Fibroblast of skin of back (primary cell): ENCODE measurements around the gene LRRC28.
"Not testable (repeated sequence)": the region's sequence is repeated elsewhere in the genome, so short reads cannot be mapped to it uniquely, and the experiment has no call there.

Experiments
- DNase-seq: peaks from one replicate; pipeline ENCODE4 v3.0.0-alpha.2; 2013

LRRC28 gene

DNA sequence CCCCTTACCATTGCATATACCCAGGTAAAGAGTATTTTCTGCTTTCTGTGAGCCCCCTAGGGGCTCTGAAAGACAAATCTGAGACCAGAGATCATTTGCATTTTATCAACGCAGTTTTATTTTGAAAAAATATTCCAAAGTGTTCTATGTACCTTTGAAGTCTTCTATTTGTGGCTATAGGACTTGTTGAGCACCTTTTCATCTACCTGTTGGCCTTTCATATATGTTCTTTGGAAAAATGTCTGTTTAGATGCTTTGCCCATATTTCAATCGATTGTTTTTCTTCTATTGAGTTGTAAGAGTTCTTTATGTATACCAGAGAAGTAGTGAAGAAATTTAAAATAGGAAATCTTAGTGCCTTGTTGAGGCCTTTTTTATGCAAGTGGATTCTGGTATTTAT lies 94.0 kb downstream of the LRRC28 start:
- no peak for DNase-seq

DNA sequence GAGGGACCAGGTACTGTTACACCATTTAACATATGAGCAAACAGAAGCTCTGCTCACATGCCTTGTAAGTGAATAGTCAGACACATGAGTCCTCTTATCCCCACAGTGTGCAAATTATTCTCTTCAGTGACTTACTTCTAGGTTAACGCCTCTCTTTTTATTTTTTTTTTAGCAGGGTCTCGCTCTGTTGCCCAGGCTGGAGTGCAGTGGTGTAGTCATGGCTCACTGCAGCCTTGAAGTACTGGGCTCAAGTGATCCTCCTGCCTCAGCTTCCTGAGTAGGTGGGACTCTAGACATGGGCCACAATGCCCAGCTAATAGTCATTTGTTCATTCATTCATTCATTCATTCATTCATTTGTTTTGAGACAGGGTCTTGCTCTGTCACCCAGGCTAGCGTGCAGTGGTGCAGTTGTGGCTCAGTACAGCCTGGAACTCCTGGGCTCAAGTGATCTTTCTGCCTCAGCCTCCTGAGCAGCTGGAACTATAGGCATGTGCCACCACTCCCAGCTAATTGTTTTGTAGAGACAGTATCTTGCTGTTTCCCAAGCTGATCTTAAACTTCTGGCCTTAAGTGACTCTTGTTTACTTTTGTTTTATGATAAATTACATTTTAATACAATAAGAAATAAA lies 94.7 kb downstream of the LRRC28 start:
- DNase-seq: no peak

DNA sequence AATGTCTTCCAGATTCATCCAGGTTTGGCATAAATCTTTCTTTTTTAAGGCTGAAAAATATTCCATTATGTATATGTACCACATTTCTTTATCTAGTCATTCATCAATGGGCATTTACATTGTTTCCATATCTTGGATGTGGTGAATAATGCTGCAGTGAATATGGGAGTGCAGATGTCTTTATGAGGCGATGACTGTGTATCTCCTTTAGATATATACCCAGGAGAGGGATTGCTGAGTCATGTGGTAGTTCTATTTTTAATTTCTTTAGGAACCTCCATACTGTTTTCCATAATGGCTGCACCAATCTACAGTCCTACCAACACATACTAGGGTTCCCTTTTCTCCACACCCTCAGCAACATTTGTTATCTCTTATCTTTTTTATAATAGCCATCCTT lies 96.3 kb downstream of the LRRC28 start:
- peak; percentile 67 for DNase-seq

DNA sequence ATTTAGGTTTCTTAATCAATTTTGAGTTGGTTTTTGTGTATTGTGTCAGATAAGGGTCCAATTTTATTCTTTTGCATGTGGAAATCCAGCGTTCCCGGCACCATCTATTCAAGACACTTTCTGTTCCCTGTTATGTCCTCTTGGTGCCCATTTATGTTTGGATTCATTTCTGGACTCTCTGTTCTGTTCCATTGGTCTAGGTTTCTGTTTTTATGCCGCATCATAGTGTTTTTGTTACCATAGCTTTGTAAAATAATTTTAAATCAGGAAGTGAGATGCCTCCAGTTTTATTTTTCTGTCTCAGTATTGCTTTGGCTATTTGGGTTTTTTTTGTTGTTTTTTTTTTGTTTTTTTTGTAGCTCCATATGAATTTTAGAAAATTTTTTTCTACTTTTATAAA lies 97.1 kb downstream of the LRRC28 start:
- DNase-seq: no peak

DNA sequence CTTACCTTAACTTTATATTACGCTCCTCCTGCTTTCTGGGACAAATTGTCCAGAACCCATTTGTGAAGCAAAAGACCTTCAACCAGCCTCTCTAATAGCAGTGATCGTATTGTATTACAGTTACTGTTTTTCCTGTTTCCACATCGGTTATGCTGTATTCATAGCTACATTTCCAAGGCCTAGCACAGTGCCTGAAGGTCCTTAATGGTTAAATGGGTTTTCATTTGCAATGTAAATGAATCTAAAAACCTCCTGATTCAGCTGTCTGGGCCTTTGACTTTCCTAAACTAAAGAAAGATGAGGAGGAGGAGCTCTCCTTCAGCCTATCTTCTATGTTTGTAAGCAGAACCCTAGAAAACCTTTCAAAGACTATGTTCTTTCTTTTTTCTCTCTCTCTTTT lies 99.1 kb downstream of the LRRC28 start:
- DNase-seq: no peak

DNA sequence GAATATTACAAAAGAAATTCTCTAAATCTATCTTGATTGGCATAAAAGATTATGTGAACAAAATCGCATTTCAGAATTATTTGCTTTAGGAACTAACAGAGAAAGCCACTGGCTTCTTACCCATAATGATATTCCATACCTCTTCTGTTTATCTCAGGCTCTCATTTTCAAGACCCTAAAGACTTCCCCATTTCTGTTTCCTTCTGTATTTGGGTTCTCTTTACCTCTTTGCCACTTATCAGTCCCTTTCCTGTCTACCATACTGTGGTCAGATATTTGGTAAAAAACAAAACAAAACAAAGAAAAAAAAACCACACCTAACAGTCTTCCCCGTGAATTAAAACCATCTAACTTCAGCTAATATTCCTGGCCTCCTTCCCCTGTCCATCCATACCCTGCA lies 108.5 kb downstream of the LRRC28 start:
- DNase-seq: no peak

DNA sequence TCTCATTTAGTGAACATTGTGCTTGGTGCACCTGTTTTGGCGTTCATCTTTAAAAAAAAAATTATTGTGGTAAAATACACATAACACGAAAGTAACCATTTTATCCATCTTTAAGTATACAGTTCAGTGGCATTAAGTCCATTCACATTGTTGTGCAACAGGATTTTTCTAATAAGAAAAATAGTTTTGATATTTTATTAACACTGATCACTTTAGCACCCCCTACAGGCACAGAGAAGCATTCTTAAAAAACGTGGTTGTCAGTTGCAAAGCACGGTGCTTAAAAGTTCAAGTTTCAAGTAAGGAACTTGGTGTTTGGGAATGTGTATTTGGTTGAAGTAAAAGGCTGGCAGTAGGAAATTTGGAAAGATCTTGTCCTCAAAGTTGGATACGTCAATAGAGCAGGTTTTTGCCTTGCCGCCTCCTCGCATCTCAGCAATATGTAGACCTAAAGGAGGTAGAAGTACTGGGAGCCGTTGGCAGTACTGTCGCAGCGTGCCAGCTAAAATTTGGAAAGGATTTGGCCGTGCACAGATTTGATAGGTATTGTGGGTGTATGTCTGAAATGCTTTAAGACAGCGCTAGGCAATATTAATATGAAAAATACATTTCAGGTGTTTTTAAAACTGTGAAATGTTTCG lies 110.4 kb downstream of the LRRC28 start:
- DNase-seq: peak; percentile 23

DNA sequence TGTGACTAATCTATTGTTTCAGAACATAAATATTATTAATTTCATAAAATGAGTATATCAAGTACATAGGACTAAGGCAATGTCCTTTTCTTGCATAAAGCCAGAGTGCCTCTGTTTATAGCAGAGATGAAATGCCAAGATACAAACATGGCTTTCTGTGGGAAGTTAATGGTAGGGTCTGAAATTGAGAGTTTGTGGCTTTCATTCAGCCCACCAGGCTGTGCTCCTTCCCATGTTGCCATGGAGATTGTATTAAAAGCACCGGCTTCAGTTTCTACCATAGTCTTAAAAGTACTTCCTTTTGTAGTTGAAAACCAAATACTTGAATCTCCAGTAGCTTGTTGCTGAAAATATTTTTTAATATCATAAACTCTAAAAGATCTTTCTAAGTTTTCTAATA lies 114.0 kb downstream of the LRRC28 start:
- no peak for DNase-seq

DNA sequence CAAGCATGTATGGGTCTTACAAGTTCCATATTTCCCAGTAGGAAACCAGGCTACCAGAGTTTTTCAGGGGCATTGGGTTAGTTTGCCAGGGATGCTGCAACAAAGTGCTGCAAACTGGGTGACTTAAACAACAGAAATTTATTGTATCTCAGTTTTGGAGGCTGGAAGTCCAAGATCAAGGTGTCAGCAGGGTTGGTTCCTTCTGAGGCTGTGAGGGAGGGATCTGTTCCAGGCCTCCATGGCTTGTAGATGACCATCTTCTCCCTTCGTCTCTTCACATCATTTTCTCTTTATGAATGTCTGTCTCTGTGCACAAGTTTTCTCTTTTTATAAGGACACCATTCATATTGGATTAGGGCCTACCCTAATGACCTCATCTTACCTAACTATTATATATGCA lies 114.7 kb downstream of the LRRC28 start:
- no peak for DNase-seq

DNA sequence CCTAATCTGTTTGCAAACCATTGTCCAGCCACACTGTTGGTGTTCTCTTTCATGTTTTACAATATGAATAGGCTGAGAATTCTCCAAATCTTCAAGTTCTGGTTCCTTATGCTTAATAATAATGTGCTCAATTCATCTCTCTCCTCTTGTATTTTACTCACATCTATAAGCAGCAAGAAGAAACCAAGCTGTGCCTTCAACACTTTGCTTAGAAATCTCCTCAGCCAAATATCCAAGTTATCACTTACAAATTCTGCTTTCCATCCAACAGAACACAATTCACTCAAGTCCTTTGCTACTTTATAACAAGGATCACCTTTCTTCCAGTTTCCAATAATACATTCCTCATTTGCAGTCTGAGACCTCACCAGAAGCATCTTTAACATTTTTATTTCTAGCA lies 117.5 kb downstream of the LRRC28 start:
- DNase-seq: no peak

DNA sequence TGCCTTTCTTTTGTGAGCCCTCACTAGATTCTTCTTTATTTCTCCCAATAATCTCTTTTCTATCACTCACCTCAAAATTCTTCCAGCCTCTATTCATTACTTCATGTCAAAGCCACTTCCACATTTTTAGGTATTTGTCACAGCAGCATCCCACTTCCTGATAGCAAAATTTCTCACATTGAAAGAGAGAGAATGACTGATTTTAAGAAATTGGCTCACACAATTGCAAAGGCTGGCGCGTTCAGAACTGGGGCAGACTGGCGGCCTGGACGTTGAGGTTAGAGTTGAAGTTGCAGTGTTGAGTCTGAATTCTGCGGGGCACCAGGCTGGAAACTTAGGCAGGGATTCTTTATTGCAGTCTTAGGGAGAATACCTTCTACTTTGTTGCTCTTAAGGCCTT lies 117.9 kb downstream of the LRRC28 start:
- no peak for DNase-seq

DNA sequence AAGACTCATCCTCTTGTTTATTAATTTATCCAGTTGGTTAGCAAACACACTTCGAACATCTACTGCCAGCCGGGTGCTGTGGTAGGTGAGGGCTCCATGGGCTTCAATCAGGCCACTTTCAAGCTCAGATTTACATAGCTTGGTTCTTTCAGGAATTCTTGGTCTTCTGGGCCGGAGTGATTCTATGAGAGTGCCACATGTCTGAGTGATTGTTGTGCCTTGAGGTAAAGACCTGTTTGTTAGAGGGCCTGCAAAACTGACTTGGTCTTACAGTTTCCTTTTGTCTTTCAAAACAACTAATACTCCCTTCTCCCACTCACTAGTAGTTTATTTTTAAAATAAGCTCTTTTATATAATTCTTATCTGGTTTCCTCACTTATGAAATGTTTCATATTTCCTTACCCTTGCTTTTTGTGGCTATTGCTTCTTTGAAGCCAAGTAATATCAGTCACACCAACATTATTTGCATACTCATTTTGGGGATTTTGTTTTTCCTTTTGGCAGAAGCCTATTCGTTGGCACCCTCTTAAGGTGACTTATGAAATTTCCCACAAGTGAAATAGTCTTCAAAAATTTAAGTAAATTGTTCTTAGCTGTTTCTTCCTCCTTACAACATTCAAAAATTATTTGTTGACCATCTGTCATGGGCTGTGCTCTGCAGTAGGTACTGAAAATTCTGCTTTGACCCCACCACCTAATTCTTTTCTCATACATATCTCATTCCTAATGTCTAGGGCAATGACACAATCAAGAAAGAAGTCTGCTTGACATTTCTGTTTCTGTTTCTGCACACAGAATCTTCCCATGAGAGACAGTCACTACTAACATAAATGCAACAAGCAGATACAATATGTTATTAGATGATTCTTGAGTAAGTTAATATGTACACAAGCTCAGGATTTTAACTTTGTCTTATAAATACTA lies 120.2 kb downstream of the LRRC28 start:
- peak; percentile 36 for DNase-seq

DNA sequence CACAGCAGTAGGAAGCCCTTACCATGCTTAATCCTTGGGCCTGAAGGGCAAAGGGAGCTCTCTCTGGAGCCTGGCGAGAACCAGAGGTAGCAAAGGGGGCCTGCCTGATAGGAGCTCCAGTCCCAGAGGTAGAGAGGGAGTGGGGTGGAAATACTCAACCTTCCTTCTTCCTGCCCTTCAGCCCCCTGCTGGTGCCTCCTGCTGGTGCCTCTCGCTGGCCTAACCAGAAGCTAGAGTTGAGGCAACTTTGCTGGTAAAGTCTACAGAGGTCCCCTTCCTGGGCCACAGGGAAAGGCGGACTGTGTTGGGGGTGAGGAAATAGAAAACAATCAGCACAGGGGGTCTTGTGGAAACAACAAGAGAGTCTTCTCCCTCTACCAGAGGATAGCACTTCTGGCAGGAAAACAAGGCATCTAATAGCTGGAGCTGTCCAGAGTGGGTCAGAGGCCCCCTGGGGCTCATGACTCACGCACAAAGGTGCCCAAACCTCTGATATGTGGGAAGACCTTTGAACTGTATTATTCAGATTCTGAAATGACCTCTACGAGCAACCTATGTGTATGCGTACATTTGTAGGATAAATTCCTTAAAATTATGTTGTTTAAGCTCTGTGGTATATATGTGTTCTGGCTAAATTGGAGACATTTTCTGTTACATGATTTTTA lies 133.9 kb downstream of the LRRC28 start:
- no peak for DNase-seq

DNA sequence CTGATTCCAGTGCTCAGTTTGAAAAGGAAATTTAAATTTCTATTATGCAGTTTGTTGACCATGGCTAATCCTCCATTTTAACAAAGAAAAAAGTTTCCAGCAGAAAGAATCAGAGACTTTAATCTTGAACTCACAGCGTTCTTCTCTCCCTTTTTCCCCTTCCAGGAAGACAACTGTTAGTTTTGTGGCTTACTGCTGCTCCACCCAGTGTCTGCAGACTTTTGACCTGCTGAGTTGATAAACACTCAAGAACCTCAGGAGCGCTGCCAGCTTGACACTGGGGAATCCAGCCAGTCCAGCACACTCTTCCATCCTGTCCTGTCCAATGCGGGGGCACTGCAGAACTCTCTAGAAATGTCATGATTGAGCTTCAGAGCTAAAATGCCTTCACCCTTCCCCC lies 134.6 kb downstream of the LRRC28 start:
- DNase-seq: no peak

DNA sequence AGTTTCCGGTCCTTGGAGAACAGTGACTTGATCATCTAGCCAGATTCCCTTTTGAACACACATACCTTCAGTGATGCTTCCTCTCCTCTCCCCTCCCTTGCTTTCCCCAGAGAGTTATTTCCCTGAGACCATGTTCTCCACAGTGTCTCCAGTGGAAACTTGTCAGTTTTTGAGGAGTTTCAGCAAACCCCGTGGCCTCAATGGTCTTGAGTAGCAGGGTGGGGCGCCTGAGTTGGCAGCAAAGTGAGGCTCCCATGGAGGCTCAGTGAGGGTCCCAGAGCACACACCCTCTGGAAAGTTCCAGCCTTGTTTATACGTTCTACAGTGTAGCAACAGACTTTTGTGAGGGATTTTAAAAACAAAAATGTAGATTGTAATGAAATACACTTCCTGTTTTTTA lies 135.1 kb downstream of the LRRC28 start:
- no peak for DNase-seq

DNA sequence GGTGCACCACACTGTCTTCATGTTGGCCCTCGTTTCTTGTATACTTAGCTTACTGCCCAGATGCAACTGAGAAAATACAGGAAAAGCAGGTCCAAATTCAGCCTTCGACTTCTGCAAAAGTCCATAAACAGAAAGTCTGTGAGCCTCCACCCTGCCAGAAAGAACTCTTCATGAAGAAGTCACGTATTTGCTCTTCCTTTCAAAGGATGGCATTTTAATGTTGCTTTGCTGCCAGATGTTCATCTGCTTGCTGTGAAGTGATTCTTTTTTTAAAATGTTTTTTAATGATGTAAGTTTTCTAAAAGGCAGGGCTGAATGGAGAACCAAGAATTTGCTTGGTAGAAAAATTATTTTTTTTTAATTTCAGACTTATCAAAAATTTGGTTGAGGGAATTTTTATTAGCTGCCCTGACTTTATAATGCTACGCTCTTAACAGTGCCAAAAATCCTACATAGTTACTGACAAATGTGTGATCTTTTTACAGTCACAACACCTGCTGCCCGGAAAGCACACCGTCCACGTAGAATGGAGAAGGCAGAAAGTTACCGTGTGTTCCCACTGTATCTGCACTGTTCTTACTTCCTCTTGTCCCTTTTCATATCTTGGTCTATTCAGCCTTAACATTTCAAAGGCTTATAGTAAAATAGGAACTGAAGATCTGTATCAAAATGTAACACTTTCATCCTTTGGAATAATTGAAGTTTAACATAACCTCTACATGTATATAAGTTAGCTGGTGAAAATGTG lies 136.3 kb downstream of the LRRC28 start:
- no peak for DNase-seq

DNA sequence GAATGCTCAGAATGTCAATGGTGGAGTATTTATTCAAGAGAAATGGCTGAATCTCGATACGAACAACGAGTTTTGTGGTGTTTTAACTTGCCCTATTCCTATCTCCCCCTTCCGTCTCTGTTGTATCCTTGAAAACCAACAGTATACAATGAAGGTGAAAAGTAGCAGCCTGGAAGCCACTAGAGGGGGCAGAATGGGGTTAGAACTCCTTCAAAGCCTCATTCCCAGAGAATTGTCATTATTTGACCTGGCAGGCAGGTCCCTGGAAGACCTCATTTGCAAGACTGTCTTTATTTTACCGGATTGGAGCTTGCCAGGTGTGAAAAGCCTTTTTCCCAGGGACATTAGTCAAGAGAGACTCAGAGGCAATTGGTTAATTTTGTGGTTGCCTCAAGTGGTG lies 139.4 kb downstream of the LRRC28 start:
- DNase-seq: no peak

DNA sequence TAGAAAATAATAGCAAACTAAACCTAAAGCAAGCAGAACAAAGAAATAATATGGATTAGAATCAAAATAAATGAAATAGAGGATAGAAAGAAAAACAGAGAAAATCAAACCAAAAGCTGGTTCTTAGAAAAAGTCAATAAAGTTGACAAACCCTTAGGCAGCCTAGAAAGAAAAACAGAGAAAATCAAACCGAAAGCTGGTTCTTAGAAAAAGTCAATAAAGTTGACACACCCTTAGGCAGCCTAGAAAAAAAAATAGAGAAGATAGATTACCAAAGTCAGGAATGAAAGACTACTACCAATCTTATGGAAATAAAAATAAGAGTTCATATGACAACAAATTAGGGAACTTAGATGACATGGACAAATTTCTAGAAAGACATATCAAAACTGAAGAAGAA lies 142.4 kb downstream of the LRRC28 start:
- no peak for DNase-seq

DNA sequence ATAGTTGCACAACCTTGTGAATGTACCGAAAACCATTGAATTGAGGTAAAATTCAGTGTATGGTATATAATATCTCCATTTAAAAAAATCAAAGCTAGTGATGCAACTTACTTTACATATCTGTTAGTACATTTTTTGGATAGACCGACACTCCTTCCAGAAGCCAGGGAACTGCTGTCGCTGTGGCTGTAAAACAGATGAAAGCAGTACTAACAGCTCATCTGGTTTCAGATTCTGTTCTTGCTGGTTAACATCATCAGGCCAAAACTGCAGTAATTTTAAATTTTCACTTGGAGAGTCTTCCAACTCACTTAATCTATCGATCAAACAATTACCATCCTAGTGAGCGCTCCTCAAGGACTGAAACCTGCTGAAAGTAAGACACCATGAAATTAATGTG lies 145.1 kb downstream of the LRRC28 start:
- no peak for DNase-seq

DNA sequence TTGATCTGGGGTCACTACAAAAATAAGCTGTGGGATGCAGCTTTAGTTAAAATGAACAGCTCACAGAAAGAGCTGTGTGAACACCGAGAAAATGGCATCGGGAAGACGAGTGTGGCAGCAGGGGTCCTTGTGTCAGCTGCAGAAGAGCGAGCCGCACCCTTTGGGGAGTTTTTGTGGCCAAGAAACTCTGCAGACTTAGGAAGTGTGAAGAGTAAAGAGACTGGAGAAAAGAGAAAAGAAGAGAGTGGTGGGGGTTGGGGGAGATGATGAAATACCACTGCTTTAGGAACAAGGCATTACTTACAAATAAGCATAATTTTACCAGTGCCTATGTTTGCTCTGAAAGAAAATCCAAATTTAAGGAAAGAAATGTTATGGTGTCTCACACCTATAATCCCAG lies 147.8 kb downstream of the LRRC28 start:
- no peak for DNase-seq

DNA sequence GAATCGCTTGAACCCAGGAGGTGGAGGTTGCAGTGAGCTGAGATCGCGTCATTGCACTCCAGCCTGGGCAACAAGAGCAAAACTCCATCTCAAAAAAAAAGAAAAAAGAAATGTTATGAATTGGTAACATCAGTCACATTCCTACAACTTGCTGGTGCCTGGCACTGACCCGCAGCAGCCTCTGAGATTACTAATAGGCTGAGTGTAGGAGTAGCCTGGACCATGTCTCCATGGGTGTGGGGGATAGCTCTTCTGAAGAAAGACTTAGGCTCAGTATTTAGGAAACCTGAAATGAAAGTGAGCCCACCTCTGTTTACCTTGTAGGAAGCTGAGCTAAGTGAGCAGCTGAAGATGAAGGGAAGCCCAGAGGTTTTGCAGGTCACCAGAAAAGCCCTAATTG lies 148.3 kb downstream of the LRRC28 start:
- no peak for DNase-seq

DNA sequence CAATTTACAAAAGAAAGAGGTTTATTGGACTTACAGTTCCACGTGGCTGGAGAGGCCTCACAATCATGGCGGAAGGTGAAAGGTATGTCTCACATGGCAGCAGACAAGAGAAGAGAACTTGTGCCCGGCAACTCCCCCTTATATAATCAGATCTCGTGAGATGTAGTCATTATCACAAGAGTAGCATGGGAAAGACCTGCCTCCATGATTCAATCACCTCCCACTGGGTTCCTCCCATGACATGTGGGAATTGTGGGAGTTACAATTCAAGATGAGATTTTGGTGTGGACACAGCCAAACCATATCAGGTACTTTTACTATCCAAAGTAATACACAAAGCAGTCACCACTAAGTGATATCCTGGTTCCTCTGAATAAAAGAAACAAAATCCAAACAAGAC lies 149.9 kb downstream of the LRRC28 start:
- DNase-seq: not testable (repeated sequence)
